ENCODE data around the gene PLEKHH2.

DNA sequence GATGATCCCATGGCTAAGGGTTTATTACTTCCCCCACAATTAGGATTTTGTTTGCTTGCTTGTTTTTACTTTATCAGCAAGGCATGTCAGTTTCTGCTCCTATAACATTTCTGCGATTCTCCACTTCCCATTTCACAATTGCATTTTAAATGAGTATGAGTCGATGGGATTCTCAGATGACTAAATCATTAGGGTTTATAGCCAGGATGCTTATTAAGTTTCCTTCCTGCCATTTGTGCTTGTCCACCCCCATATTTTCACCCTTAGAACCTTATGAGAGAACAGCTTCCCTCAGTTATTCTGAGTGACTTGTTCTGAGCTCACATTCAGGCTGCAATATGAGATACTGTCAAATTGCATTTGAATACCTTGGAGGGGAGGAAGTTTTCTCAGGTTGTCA, 77.1 kb downstream of the PLEKHH2 start:
- TF ChIP-seq POLR2AphosphoS5 (IDR thresholded peaks at IDR 0.05; ENCODE audit: low read depth) (no peak), EZH2 (IDR thresholded peaks at IDR 0.05; ENCODE audit: low read depth, unreplicated experiment) (no peak), CREB1 (CRISPR knock-in tag; IDR thresholded peaks at IDR 0.05; ENCODE audit: low read depth) (no peak), JUNB (IDR thresholded peaks at IDR 0.05; ENCODE audit: unreplicated experiment) (no peak), NANOG (IDR thresholded peaks at IDR 0.05; ENCODE audit: borderline replicate concordance) (no peak)
- TF ChIP-seq, protein P1, sequence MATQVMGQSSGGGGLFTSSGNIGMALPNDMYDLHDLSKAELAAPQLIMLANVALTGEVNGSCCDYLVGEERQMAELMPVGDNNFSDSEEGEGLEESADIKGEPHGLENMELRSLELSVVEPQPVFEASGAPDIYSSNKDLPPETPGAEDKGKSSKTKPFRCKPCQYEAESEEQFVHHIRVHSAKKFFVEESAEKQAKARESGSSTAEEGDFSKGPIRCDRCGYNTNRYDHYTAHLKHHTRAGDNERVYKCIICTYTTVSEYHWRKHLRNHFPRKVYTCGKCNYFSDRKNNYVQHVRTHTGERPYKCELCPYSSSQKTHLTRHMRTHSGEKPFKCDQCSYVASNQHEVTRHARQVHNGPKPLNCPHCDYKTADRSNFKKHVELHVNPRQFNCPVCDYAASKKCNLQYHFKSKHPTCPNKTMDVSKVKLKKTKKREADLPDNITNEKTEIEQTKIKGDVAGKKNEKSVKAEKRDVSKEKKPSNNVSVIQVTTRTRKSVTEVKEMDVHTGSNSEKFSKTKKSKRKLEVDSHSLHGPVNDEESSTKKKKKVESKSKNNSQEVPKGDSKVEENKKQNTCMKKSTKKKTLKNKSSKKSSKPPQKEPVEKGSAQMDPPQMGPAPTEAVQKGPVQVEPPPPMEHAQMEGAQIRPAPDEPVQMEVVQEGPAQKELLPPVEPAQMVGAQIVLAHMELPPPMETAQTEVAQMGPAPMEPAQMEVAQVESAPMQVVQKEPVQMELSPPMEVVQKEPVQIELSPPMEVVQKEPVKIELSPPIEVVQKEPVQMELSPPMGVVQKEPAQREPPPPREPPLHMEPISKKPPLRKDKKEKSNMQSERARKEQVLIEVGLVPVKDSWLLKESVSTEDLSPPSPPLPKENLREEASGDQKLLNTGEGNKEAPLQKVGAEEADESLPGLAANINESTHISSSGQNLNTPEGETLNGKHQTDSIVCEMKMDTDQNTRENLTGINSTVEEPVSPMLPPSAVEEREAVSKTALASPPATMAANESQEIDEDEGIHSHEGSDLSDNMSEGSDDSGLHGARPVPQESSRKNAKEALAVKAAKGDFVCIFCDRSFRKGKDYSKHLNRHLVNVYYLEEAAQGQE (IDR thresholded peaks at IDR 0.05; ENCODE audit: unreplicated experiment): no peak
- TF ChIP-seq, protein P2, sequence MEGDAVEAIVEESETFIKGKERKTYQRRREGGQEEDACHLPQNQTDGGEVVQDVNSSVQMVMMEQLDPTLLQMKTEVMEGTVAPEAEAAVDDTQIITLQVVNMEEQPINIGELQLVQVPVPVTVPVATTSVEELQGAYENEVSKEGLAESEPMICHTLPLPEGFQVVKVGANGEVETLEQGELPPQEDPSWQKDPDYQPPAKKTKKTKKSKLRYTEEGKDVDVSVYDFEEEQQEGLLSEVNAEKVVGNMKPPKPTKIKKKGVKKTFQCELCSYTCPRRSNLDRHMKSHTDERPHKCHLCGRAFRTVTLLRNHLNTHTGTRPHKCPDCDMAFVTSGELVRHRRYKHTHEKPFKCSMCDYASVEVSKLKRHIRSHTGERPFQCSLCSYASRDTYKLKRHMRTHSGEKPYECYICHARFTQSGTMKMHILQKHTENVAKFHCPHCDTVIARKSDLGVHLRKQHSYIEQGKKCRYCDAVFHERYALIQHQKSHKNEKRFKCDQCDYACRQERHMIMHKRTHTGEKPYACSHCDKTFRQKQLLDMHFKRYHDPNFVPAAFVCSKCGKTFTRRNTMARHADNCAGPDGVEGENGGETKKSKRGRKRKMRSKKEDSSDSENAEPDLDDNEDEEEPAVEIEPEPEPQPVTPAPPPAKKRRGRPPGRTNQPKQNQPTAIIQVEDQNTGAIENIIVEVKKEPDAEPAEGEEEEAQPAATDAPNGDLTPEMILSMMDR (conservative IDR thresholded peaks at IDR 0.05; ENCODE audit: low read depth in 2 of 2): no peak
- TF ChIP-seq, protein P3, sequence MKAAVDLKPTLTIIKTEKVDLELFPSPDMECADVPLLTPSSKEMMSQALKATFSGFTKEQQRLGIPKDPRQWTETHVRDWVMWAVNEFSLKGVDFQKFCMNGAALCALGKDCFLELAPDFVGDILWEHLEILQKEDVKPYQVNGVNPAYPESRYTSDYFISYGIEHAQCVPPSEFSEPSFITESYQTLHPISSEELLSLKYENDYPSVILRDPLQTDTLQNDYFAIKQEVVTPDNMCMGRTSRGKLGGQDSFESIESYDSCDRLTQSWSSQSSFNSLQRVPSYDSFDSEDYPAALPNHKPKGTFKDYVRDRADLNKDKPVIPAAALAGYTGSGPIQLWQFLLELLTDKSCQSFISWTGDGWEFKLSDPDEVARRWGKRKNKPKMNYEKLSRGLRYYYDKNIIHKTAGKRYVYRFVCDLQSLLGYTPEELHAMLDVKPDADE (IDR thresholded peaks at IDR 0.05): no peak
